ENCODE measurements around the gene ACHE. TPM values are rescaled to one million over a fixed set of nuclear protein-coding genes. Genes with fewer than 3 reads are reported as not detected.
A peak's percentile ranks its signal among the peaks of the same experiment; 100 is the strongest.

Gene ACHE
- total and polyA plus RNA-seq, 2 of the 13 experiments (the other 11 are each of a cell fraction or from before 2014, with no cell fraction given): 0.18 to 0.40 TPM

DNA sequence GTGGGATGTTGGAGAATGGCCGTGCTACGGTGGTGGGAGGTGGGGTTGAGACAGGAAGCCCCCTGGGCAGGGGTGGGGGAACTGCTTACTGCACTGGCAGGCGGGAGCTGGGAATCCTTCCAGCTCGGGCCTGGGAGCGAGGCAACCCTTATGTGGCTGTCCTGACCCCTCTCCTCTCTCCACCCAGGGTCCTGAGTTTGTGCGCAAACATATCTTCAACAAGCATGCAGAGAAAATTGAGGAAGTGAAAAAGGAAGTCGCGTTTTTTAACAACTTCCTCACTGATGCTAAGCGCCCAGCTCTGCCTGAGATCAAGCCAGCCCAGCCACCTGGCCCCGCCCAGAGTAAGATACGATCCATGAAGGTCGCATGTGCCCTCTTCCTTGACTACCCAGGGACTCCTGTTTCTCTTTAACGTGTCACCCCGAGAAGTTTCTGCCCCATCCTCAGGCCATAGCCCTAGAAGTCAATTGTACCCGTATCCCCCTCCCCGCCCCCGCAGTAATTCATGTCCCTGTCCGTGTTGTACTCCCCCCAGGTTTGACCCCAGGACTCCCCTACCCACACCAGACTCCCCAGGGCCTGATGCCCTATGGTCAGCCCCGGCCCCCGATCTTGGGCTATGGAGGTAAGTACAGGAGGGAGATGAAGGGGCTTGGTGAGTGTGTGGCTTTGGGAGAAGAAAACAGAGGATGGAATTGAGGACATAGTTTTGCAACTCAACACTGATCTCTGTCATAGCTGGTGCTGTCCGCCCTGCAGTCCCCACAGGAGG is 8.0 kb downstream of the ACHE start:
- ATAC-seq: no peak
- H3K9me3 ChIP-seq (ENCODE audit: low read length): no peaks in the 10 kb centered on the region
- intact Hi-C loops (cut with micrococcal nuclease; ENCODE audit: unreplicated experiment) (no loop called here), in situ Hi-C loops (cut with HindIII; ENCODE audit: extremely low pct_ligation_motif_present, low pct_unique_long_range_greater_than_20kb) (loop anchor here (25.0 kb wide), 1 partner anchor 400 kb away; no protein-coding TSS in a partner anchor)
- TF ChIP-seq AGO2 (optimal IDR thresholded peaks at IDR 0.05; ENCODE audit: low read depth, low read length): peak; percentile 35
- peak; percentile 30 for TF ChIP-seq ZC3H13 (CRISPR knock-in tag; IDR thresholded peaks at IDR 0.05)
- TF ChIP-seq POLR2AphosphoS5 (IDR thresholded peaks at IDR 0.05; ENCODE audit: low read depth, low read length): peak; percentile 31
- no peak for TF ChIP-seq SRSF1 (optimal IDR thresholded peaks at IDR 0.05; ENCODE audit: low read depth, low read length)
- ChIA-PET POLR2A (interaction anchor here (0.8 to 6.0 kb wide), 2 partner anchors 12 to 17 kb away, joined by 3 to 141 read pairs; partner anchors contain the start of gene SRRT), CTCF (ENCODE audit: low intra/inter-chr PET ratio, low total read pairs) (no interaction called here)
- peaks cover 10% of the 10 kb centered on the region for H3K79me2 ChIP-seq (ENCODE audit: insufficient read depth, low read length)
- no peak overlapping the region for H3K9ac ChIP-seq (ENCODE audit: insufficient read depth, low read depth, low read length)
- H3K4me3 ChIP-seq (replicated peaks in 1 of 3; ENCODE audit: insufficient read depth in 1 of 3, low read depth in 2 of 3, low read length in 3 of 3): no peak overlapping the region; a peak in 2 of 6 replicates
- H4K20me1 ChIP-seq (ENCODE audit: insufficient read depth, low read length): no peaks in the 10 kb centered on the region
- H3K4me1 ChIP-seq (ENCODE audit: insufficient read depth, low read length): peaks cover 64% of the 10 kb centered on the region
- TSS peak; percentile 74 for BruUV-seq (replicated peaks)
- peaks cover 29 to 60% of the 10 kb centered on the region in 2 experiments for H3K36me3 ChIP-seq (replicated peaks in 1 of 2; ENCODE audit: control insufficient read depth in 1 of 2, insufficient read depth in 2 of 2, low read length in 2 of 2)
- no peak for DNase-seq (ENCODE audit: low spot score)
- H3K27ac ChIP-seq (ENCODE audit: extremely low read length, insufficient read depth, low read length): no peak overlapping the region
- FAIRE-seq: no peak
- 0 out of 5 replicates have a peak, but pooled peaks cover under 1 to 2% of the 10 kb centered on the region in 2 experiments for H3K27me3 ChIP-seq (ENCODE audit: control insufficient read depth in 1 of 2, insufficient read depth in 2 of 2, low read length in 2 of 2)
- no peak overlapping the region for H2AFZ ChIP-seq (ENCODE audit: low read length)
- peak overlapping the region; percentile 90; the same call in 1 of the 2 replicates for H3K4me2 ChIP-seq (ENCODE audit: low read depth, low read length)
- 91% methylated on average over 21 of the region's 21 CpGs for WGBS (ENCODE audit: low lambda C conversion rate)

DNA sequence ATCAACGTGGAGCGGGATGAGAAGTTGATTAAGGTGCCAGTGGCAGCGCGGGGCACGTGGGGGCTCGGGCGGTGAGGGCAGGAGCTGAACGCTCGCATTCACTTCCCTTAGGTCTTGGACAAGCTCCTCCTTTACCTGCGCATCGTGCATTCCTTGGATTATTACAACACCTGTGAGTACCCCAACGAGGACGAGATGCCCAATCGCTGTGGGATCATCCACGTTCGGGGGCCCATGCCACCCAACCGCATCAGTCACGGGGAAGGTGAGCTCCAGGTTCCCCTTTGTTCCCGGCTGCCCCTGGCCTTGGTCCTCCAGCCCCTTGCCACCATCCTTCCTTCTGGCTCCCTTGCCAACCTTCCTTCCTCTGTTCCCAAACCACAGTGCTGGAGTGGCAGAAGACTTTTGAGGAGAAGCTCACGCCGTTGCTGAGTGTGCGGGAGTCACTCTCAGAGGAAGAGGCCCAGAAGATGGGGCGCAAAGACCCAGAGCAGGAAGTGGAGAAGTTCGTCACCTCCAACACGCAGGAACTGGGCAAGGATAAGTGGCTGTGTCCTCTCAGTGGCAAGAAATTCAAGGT is 8.7 kb downstream of the ACHE start:
- Histone ChIP-seq H3K4me3 (replicated peaks in 1 of 3; ENCODE audit: insufficient read depth in 1 of 3, low read depth in 2 of 3, low read length in 3 of 3) (no peak overlapping the region), H3K4me1 (ENCODE audit: insufficient read depth, low read length) (peaks cover 64% of the 10 kb centered on the region), H3K27ac (ENCODE audit: extremely low read length, insufficient read depth, low read length) (no peak overlapping the region), H4K20me1 (ENCODE audit: insufficient read depth, low read length) (no peaks in the 10 kb centered on the region), H3K79me2 (ENCODE audit: insufficient read depth, low read length) (peaks cover 10% of the 10 kb centered on the region), H3K36me3 (replicated peaks in 1 of 2; ENCODE audit: control insufficient read depth in 1 of 2, insufficient read depth in 2 of 2, low read length in 2 of 2) (peaks cover 32 to 64% of the 10 kb centered on the region in 2 experiments), H3K9me3 (ENCODE audit: low read length) (no peaks in the 10 kb centered on the region), H2AFZ (ENCODE audit: low read length) (no peak overlapping the region), H3K27me3 (ENCODE audit: control insufficient read depth in 1 of 2, insufficient read depth in 2 of 2, low read length in 2 of 2) (no peaks in the 10 kb centered on the region), H3K9ac (ENCODE audit: insufficient read depth, low read depth, low read length) (no peak overlapping the region), H3K4me2 (ENCODE audit: low read depth, low read length) (no peak overlapping the region)
- intact Hi-C loops (cut with micrococcal nuclease; ENCODE audit: unreplicated experiment) (no loop called here), in situ Hi-C loops (cut with HindIII; ENCODE audit: extremely low pct_ligation_motif_present, low pct_unique_long_range_greater_than_20kb) (loop anchor here (25.0 kb wide), 1 partner anchor 400 kb away; no protein-coding TSS in a partner anchor)
- BruUV-seq (replicated peaks): no TSS peak
- WGBS (ENCODE audit: low lambda C conversion rate): 98% methylated on average over 21 of the region's 25 CpGs
- peak; percentile 75 for TF ChIP-seq AGO2 (optimal IDR thresholded peaks at IDR 0.05; ENCODE audit: low read depth, low read length)
- TF ChIP-seq ZC3H13 (CRISPR knock-in tag; IDR thresholded peaks at IDR 0.05): peak; percentile 55
- TF ChIP-seq PAF1 (CRISPR knock-in tag; IDR thresholded peaks at IDR 0.05): no peak
- POLR2A ChIA-PET: interaction anchor here (0.8 to 6.0 kb wide), 2 partner anchors 11 to 17 kb away, joined by 3 to 141 read pairs; partner anchors contain the start of gene SRRT
- DNase-seq (ENCODE audit: low spot score): no peak
- no peak for ATAC-seq
- CTCF ChIA-PET (ENCODE audit: low intra/inter-chr PET ratio, low total read pairs): no interaction called here
- no peak for FAIRE-seq

All from HepG2 (cell line).